ENCODE data around the gene GRM8.

GRM8 gene

DNA sequence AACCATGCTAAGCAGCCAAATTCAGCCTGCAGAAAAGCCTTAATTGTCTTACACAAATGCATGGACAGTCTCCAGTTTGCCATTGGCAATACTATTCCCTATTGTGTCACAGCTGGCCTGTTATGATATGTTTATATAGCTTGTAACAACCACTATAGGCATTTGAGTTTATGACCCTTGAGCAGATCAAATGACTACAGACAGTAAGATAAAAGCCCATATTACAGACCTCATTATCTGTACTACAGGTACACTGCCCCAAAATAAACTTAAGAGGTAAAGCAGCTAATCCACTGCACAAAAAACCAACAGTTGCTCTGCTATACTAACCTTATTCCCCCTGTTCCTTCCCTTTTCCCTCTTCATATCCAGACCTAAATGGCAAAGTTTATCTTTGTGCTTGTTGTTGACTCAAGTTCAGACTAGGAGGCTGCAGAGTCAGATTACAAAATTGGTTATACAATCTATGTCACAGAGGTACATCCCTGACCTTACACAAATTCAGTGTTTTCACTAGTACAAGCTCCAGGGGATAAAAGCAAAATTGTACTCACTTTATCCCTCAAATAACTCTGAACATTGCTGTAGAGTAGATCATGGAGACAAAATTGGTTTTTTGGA is 218.4 kb downstream of the GRM8 start:
- no peak for TF ChIP-seq EZH2phosphoT487 (IDR thresholded peaks at IDR 0.05; ENCODE audit: borderline replicate concordance)
- TF ChIP-seq, protein P1, sequence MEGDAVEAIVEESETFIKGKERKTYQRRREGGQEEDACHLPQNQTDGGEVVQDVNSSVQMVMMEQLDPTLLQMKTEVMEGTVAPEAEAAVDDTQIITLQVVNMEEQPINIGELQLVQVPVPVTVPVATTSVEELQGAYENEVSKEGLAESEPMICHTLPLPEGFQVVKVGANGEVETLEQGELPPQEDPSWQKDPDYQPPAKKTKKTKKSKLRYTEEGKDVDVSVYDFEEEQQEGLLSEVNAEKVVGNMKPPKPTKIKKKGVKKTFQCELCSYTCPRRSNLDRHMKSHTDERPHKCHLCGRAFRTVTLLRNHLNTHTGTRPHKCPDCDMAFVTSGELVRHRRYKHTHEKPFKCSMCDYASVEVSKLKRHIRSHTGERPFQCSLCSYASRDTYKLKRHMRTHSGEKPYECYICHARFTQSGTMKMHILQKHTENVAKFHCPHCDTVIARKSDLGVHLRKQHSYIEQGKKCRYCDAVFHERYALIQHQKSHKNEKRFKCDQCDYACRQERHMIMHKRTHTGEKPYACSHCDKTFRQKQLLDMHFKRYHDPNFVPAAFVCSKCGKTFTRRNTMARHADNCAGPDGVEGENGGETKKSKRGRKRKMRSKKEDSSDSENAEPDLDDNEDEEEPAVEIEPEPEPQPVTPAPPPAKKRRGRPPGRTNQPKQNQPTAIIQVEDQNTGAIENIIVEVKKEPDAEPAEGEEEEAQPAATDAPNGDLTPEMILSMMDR (conservative IDR thresholded peaks at IDR 0.05; ENCODE audit: low read length) = no peak

DNA sequence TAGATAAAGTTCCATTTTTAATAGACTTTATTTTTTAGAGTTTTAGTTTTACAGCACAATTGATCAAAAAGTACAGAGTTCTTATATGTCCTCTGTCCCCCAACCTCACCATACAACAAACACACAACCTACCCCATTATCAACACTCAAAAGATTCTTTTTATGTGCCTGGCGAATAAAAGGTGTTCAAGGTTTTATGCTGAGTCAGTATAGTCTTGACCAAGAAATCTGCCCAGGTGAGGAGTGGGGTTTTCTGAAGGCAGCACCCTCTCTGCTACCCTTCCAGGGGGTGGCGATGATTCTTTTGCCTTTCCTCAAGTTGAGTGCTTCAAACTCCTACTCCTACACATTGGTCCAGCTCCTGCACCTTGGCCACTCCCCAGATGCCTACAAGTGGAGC is 222.9 kb downstream of the GRM8 start:
- TF ChIP-seq, protein P1 (conservative IDR thresholded peaks at IDR 0.05; ENCODE audit: low read length) = no peak
- Histone ChIP-seq H3K4me1 (ENCODE audit: insufficient read depth, low read length, poor library complexity, severe bottlenecking) (no peaks in the 10 kb centered on the region), H3K4me3 (ENCODE audit: low read length, poor library complexity, severe bottlenecking) (no peak overlapping the region), H3K9me2 (replicated peaks; ENCODE audit: low read depth, low read length) (no peaks in the 10 kb centered on the region), H2AFZ (ENCODE audit: low read length) (no peak overlapping the region), H3K4me2 (ENCODE audit: low read depth, low read length, poor library complexity, severe bottlenecking) (no peak overlapping the region), H3K79me2 (ENCODE audit: insufficient read depth, low read length) (no peaks in the 10 kb centered on the region), H3K9me3 (ENCODE audit: insufficient read depth, low read depth, low read length) (no peaks in the 10 kb centered on the region; the same call in 1 of the 2 replicates), H4K20me1 (ENCODE audit: insufficient read depth, low read length, poor library complexity, severe bottlenecking) (no peaks in the 10 kb centered on the region), H3K9ac (ENCODE audit: low read depth, low read length, poor library complexity, severe bottlenecking) (no peak overlapping the region), H3K36me3 (ENCODE audit: insufficient read depth, low read length) (no peaks in the 10 kb centered on the region), H3F3A (ENCODE audit: low read depth) (no peaks in the 10 kb centered on the region), H3K27me3 (ENCODE audit: insufficient read depth, low read length, poor library complexity, severe bottlenecking) (no peaks in the 10 kb centered on the region)

More for the DNA sequence above, 218.4 kb downstream of the GRM8 start:
- no peaks in the 10 kb centered on the region for H3K9me2 ChIP-seq (replicated peaks; ENCODE audit: low read depth, low read length)
- H3K27me3 ChIP-seq (ENCODE audit: insufficient read depth, low read length, poor library complexity, severe bottlenecking) = no peaks in the 10 kb centered on the region
- no peaks in the 10 kb centered on the region for H3K4me1 ChIP-seq (ENCODE audit: insufficient read depth, low read length, poor library complexity, severe bottlenecking)
- H3K4me2 ChIP-seq (ENCODE audit: low read depth, low read length, poor library complexity, severe bottlenecking) = no peak overlapping the region
- H3K36me3 ChIP-seq (ENCODE audit: insufficient read depth, low read length) = no peaks in the 10 kb centered on the region
- H2AFZ ChIP-seq (ENCODE audit: low read length) = no peak overlapping the region
- no peaks in the 10 kb centered on the region; the same call in 1 of the 2 replicates for H3K9me3 ChIP-seq (ENCODE audit: insufficient read depth, low read depth, low read length)
- H3K79me2 ChIP-seq (ENCODE audit: insufficient read depth, low read length) = no peaks in the 10 kb centered on the region
- H3K9ac ChIP-seq (ENCODE audit: low read depth, low read length, poor library complexity, severe bottlenecking) = no peak overlapping the region
- no peaks in the 10 kb centered on the region for H3F3A ChIP-seq (ENCODE audit: low read depth)
- H3K4me3 ChIP-seq (ENCODE audit: low read length, poor library complexity, severe bottlenecking) = no peak overlapping the region
- no peaks in the 10 kb centered on the region for H4K20me1 ChIP-seq (ENCODE audit: insufficient read depth, low read length, poor library complexity, severe bottlenecking)

- Histone ChIP-seq H3K9me2 (replicated peaks; ENCODE audit: low read depth, low read length) (no peaks in the 10 kb centered on the region), H3K9ac (ENCODE audit: low read depth, low read length, poor library complexity, severe bottlenecking) (no peak overlapping the region)
Measured at GRCh38 chr7:127021857-127022256, 230.9 kb downstream of the GRM8 start.

More at GRCh38 chr7:127021857-127022256, 230.9 kb downstream of the GRM8 start:
- TF ChIP-seq EZH2phosphoT487 (IDR thresholded peaks at IDR 0.05; ENCODE audit: borderline replicate concordance) = no peak
- TF ChIP-seq, protein P1 (conservative IDR thresholded peaks at IDR 0.05; ENCODE audit: low read length) = no peak
- H3K79me2 ChIP-seq (ENCODE audit: insufficient read depth, low read length) = no peaks in the 10 kb centered on the region
- no peaks in the 10 kb centered on the region for H3K27me3 ChIP-seq (ENCODE audit: insufficient read depth, low read length, poor library complexity, severe bottlenecking)
- no peak overlapping the region for H3K4me3 ChIP-seq (ENCODE audit: low read length, poor library complexity, severe bottlenecking)
- no peak overlapping the region for H3K4me2 ChIP-seq (ENCODE audit: low read depth, low read length, poor library complexity, severe bottlenecking)
- no peaks in the 10 kb centered on the region for H3K4me1 ChIP-seq (ENCODE audit: insufficient read depth, low read length, poor library complexity, severe bottlenecking)
- no peaks in the 10 kb centered on the region for H3F3A ChIP-seq (ENCODE audit: low read depth)
- no peak overlapping the region for H2AFZ ChIP-seq (ENCODE audit: low read length)
- no peaks in the 10 kb centered on the region for H4K20me1 ChIP-seq (ENCODE audit: insufficient read depth, low read length, poor library complexity, severe bottlenecking)
- no peaks in the 10 kb centered on the region for H3K36me3 ChIP-seq (ENCODE audit: insufficient read depth, low read length)
- no peaks in the 10 kb centered on the region for H3K9me3 ChIP-seq (ENCODE audit: insufficient read depth, low read depth, low read length)
